GM12878 (cell line): ENCODE measurements around the gene RUBCNL. TPM values are rescaled to one million over a fixed set of nuclear protein-coding genes. Genes with fewer than 3 reads are reported as not detected.
A peak's percentile ranks its signal among the peaks of the same experiment; 100 is the strongest.

Experiments
- ATAC-seq: fragments of 200-7000 bp; cut with Tn5 transposase; 3 replicates; pipeline ENCODE4 v1.9.1; 2020; ENCODE audit warnings: mild to moderate bottlenecking, moderate library complexity
- BruUV-seq: library from RNA; stranded (reverse); fragments of 400-500 nt; replicated peaks from 2 replicates; lab custom pipeline; 2021; lab: Mats Ljungman, UMichigan
- CTCF ChIA-PET: fragments of 300-600 bp; sonication (Branson Sonifier 250); formaldehyde crosslinking; extraction: SDS; loops from one replicate; lab custom pipeline; 2021; ENCODE audit warnings: inconsistent platforms; lab: Yijun Ruan, JAX
- POLR2A ChIA-PET: fragments of 350-600 bp; formaldehyde crosslinking; extraction: SDS; loops from one replicate; lab custom pipeline; 2021; ENCODE audit warnings: inconsistent platforms; lab: Charles Lee
- RAD21 ChIA-PET: fragments of 300-600 bp; sonication (Branson Sonifier 250); formaldehyde crosslinking; loops from one replicate; lab custom pipeline; 2023; ENCODE audit warnings: antibody characterized with exemption; ENCODE audit not compliant: unreplicated experiment; lab: Charles Lee
- SMC1A ChIA-PET: fragments of 300-600 bp; sonication (Branson Sonifier 250); formaldehyde crosslinking; loops from one replicate; lab custom pipeline; 2023; ENCODE audit not compliant: unreplicated experiment, uncharacterized antibody; lab: Charles Lee
- DNase-seq: peaks from one replicate; pipeline ENCODE4 v3.0.0-alpha.2; 2011; ENCODE audit warnings: low read depth, low spot score
- FAIRE-seq: peaks from 3 replicates; lab custom pipeline; 2011; peaks lifted over from hg19 to GRCh38; lab: Jason Lieb, UNC
- H2AFZ ChIP-seq: 2 replicates; pipeline ENCODE4 v1.6.0; 2011; ENCODE audit warnings: low read depth, low read length, control low read depth; ENCODE audit not compliant: control insufficient read depth
- H3K27ac ChIP-seq: 2 replicates; pipeline ENCODE4 v1.5.1; 2011; ENCODE audit warnings: control low read depth; ENCODE audit not compliant: control insufficient read depth, insufficient read depth
- H3K27me3 ChIP-seq, 2 experiments: replicated peaks in 1 of 2; 2 replicates each; pipeline versions ENCODE4 v1.6.0 to v1.6.1; 2011; ENCODE audit warnings: low read length in 1 of 2; ENCODE audit not compliant: control insufficient read depth in 2 of 2, insufficient read depth in 2 of 2
- H3K36me3 ChIP-seq, 2 experiments: 2 replicates each; pipeline ENCODE4 v1.5.1; 2011; ENCODE audit warnings: low read length in 1 of 2; ENCODE audit not compliant: control insufficient read depth in 2 of 2, insufficient read depth in 2 of 2
- H3K4me1 ChIP-seq: 2 replicates; pipeline ENCODE4 v1.6.1; 2011; ENCODE audit warnings: mild to moderate bottlenecking, low read length, moderate library complexity, mixed read lengths; ENCODE audit not compliant: control insufficient read depth, insufficient read depth
- H3K4me2 ChIP-seq: 2 replicates; pipeline ENCODE4 v1.6.0; 2011; ENCODE audit warnings: control low read depth; ENCODE audit not compliant: control insufficient read depth, insufficient read depth
- H3K4me3 ChIP-seq: fragments of 200-600 bp; sonication (generic); 2 replicates; pipeline ENCODE4 v1.5.1; 2016
- H3K79me2 ChIP-seq: 2 replicates; pipeline ENCODE4 v1.6.0; 2011; ENCODE audit warnings: low read length; ENCODE audit not compliant: control insufficient read depth, insufficient read depth
- H3K9ac ChIP-seq: 2 replicates; pipeline ENCODE4 v1.8.0; 2011; ENCODE audit warnings: low read length, control low read depth, mixed read lengths; ENCODE audit not compliant: control insufficient read depth, insufficient read depth
- H3K9me3 ChIP-seq: replicated peaks from 3 replicates; pipeline ENCODE4 v1.5.1; 2011; ENCODE audit warnings: mild to moderate bottlenecking, low read length; ENCODE audit not compliant: control insufficient read depth, insufficient read depth
- H4K20me1 ChIP-seq: 2 replicates; pipeline ENCODE4 v1.6.0; 2011; ENCODE audit not compliant: control insufficient read depth, insufficient read depth
- BCL11A ChIP-seq: IDR thresholded peaks from 2 replicates; pipeline ENCODE4 v1.6.1; 2011; ENCODE audit warnings: low read depth, low read length
- CEBPZ ChIP-seq: fragments of 150-350 bp; IDR thresholded peaks from 2 replicates; pipeline ENCODE4 v1.6.1; 2016; ENCODE audit warnings: low read depth, low read length
- CHD1 ChIP-seq: IDR thresholded peaks from 2 replicates; pipeline ENCODE4 v1.6.1; 2012; ENCODE audit warnings: low read depth, low read length, improper control_type of control experiment
- ETV6 ChIP-seq, 2 experiments: fragments of 450-650 bp in 1 of 2; IDR thresholded peaks in 1 of 2; conservative IDR thresholded peaks in 1 of 2; 2 replicates each; pipeline ENCODE4 v1.6.1; 2014; ENCODE audit warnings: antibody characterized with exemption in 1 of 2, borderline replicate concordance in 1 of 2, low read depth in 1 of 2, mild to moderate bottlenecking in 1 of 2, moderate library complexity in 1 of 2
- REST ChIP-seq: IDR thresholded peaks from 2 replicates; pipeline ENCODE4 v1.6.1; 2012; ENCODE audit warnings: mild to moderate bottlenecking, low read depth, low read length
- WGBS: methylation state at CpG from one replicate; pipeline ENCODE4 v1.1.6; 2016; ENCODE audit warnings: low lambda C conversion rate; ENCODE audit not compliant: insufficient replicate concordance, insufficient coverage; ENCODE audit errors: missing lambda C conversion rate; 5-methylcytosine and 5-hydroxymethylcytosine counted together
- in situ Hi-C: fragments of 300-500 bp; cut with MboI; formaldehyde crosslinking; loops from 9 replicates; pipeline ENCODE4 v1.14.3; 2018; ENCODE audit warnings: mixed read lengths
- intact Hi-C: fragments of 100-400 bp; cut with micrococcal nuclease; formaldehyde crosslinking; loops from one replicate; pipeline ENCODE4 v1.14.2; 2022; ENCODE audit not compliant: unreplicated experiment
- polyA plus RNA-seq, 11 experiments: library from polyadenylated mRNA; depleted of rRNA in 4 of 11; unstranded in 6 of 11; stranded (reverse) in 5 of 11; fragments of >200 nt; fragmentation: Nextera tagmentation in 4 of 11; fragmentation: Illumina TruSeq in 1 of 11; extraction: Ambion mirVana in 4 of 11; extraction: Trizol in 1 of 11; gene quantifications; 1 replicate in 1 of 11; 2 replicates in 10 of 11; pipeline versions ENCODE4 v1.2.1 to v1.2.3, GENCODE V29; 2011 to 2016; ENCODE audit warnings: inconsistent platforms in 2 of 11, missing spikeins in 2 of 11, low read depth in 1 of 11
- total RNA-seq, 4 experiments: library from RNA; depleted of rRNA in 3 of 4; stranded (reverse); fragments of >200 nt in 3 of 4; fragmentation: Illumina TruSeq in 1 of 4; extraction: Trizol in 1 of 4; gene quantifications; 2 replicates each; pipeline versions ENCODE4 v1.2.1 to v1.2.3, GENCODE V29; 2013 to 2021

RUBCNL gene
- total and polyA plus RNA-seq, 10 of the 15 experiments (the other 5 are each of a cell fraction or from before 2014, with no cell fraction given) = 0.71 to 51.9 (median 38.2) TPM

- H3K27me3 ChIP-seq = no peaks in the 10 kb centered on the region
- no peaks in the 10 kb centered on the region for H3K36me3 ChIP-seq
- TF ChIP-seq ETV6 (conservative IDR thresholded peaks at IDR 0.05 in 1 of 2, IDR thresholded peaks at IDR 0.05 in 1 of 2; ENCODE audit: borderline replicate concordance in 1 of 2, low read depth in 1 of 2) = no peak
- TF ChIP-seq REST = no peak
- TF ChIP-seq CHD1 = no peak
- no peak for TF ChIP-seq CEBPZ
- TF ChIP-seq BCL11A = no peak
- no peak overlapping the region for H3K27ac ChIP-seq
- BruUV-seq = no TSS peak
- ATAC-seq (no peak), DNase-seq (no peak), FAIRE-seq (no peak)
- H3K4me1 ChIP-seq = peaks cover 22% of the 10 kb centered on the region
- in situ Hi-C loops (no loop called here), intact Hi-C loops (no loop called here)
- peak overlapping the region; percentile 70; the same call in 1 of the 2 replicates for H2AFZ ChIP-seq
- H3K9ac ChIP-seq = no peak overlapping the region
- no peak overlapping the region for H3K4me2 ChIP-seq
- ChIA-PET POLR2A (no interaction called here), CTCF (interaction anchor here (1.3 to 3.8 kb wide), 3 partner anchors 24 to 110 kb away, joined by 4 to 12 read pairs (median 5); no protein-coding TSS in a partner anchor), RAD21 (no interaction called here), SMC1A (no interaction called here)
- H3K9me3 ChIP-seq = peaks cover 1% of the 10 kb centered on the region; the same call in 1 of the 3 replicates
- H3K79me2 ChIP-seq = no peaks in the 10 kb centered on the region
- no peak overlapping the region for H3K4me3 ChIP-seq
- H4K20me1 ChIP-seq = no peaks in the 10 kb centered on the region
- 59% methylated on average over 3 of the region's 3 CpGs for WGBS
Observed at GRCh38 chr13:46297361-46297811, 89.7 kb downstream of the RUBCNL start.
